Measurements from ENCODE around the gene IGDCC3.

DNA sequence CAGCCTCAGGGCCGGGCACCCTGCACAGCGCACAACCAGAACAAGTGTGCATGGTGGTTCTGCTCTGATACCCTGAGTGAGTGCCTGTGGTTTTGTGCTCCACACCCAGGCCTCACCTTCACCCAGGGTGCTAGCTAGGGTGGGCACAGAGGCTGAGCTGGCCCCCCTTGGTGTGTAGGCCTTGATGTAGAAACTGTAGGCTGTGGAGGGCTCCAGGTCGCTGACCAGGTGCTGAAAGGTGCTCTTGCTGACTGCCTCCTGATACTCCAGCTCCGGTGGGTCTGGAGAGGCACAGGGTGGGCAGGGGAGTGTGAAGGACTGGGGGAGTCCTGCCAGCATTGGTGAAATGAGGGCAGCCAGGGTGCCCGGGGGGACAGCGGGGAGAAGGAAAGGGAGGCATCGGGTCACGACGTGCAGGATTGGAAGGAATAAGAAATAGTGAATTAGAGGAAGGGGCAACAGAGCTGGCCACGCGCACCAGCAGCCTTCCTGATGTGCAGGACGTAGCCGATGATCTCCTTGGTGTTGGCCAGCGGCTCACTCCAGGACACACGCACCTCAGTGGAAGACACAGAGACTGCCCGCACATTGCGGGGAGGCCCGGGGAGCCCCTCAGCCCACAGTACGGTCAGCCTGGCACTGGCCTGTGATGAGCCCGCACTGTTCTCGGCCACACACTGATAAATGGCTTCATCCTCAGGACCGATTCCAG lies 46.7 kb downstream of the IGDCC3 start:
- no peak for TF ChIP-seq CTCF (IDR thresholded peaks at IDR 0.05)
- TF ChIP-seq POLR2AphosphoS5 (IDR thresholded peaks at IDR 0.05), result no peak
- TF ChIP-seq POLR2A (IDR thresholded peaks at IDR 0.05), result no peak
- no peak for TF ChIP-seq EP300 (IDR thresholded peaks at IDR 0.05)
